CD4-positive, CD25-positive, alpha-beta regulatory T cell (primary cell): ENCODE results near the gene MITF. TPM values are rescaled to one million over a fixed set of nuclear protein-coding genes. Genes with fewer than 3 reads are reported as not detected.

Experiments
- ATAC-seq, 2 donors: fragments of 150-1000 bp; cut with Tn5 transposase; one replicate each; pipeline ENCODE4 v1.10.0; 2021; ENCODE audit warnings: low read depth in 2 of 2, moderate number of reproducible peaks in 2 of 2, moderate library complexity in 1 of 2
- DNase-seq, 3 donors: peaks; one replicate each; pipeline versions ENCODE4 v3.0.0 to v3.0.0-alpha.2; 2012 to 2022; ENCODE audit warnings: mixed read lengths in 1 of 3
- H3K27ac ChIP-seq: one replicate; pipeline ENCODE4 v1.7.0; 2013; ENCODE audit warnings: mild to moderate bottlenecking, low read length; ENCODE audit not compliant: insufficient read depth, poor library complexity, severe bottlenecking
- H3K27me3 ChIP-seq: one replicate; pipeline ENCODE4 v1.7.0; 2013; ENCODE audit warnings: low read length; ENCODE audit not compliant: control insufficient read depth, insufficient read depth
- H3K36me3 ChIP-seq: one replicate; pipeline ENCODE4 v1.7.0; 2013; ENCODE audit warnings: mild to moderate bottlenecking, low read length, moderate library complexity; ENCODE audit not compliant: control insufficient read depth, insufficient read depth
- H3K4me1 ChIP-seq: 2 replicates; pipeline ENCODE4 v1.7.0; 2013; ENCODE audit warnings: mild to moderate bottlenecking, low read length; ENCODE audit not compliant: insufficient read depth, control insufficient read depth, poor library complexity, severe bottlenecking
- H3K4me3 ChIP-seq: one replicate; pipeline ENCODE4 v1.7.0; 2013; ENCODE audit warnings: low read depth, mild to moderate bottlenecking, low read length, moderate library complexity
- H3K9me3 ChIP-seq, 2 experiments: 1 replicate in 1 of 2; 2 replicates in 1 of 2; pipeline ENCODE4 v1.7.0; 2013; ENCODE audit warnings: low read length in 2 of 2, mild to moderate bottlenecking in 1 of 2, moderate library complexity in 1 of 2; ENCODE audit not compliant: control insufficient read depth in 2 of 2
- H3K27ac Mint-ChIP-seq, 3 donors: one replicate each; pipeline ENCODE4 v1.8.0; 2020 to 2022; ENCODE audit warnings: mild to moderate bottlenecking in 3 of 3, mixed read lengths in 3 of 3, moderate library complexity in 2 of 3
- H3K27me3 Mint-ChIP-seq: one replicate; pipeline ENCODE4 v1.8.0; 2022; ENCODE audit warnings: mild to moderate bottlenecking, mixed read lengths
- H3K36me3 Mint-ChIP-seq: one replicate; pipeline ENCODE4 v1.8.0; 2020; ENCODE audit warnings: mixed read lengths
- H3K4me1 Mint-ChIP-seq, 4 donors: one replicate each; pipeline ENCODE4 v1.8.0; 2020 to 2022; ENCODE audit warnings: mixed read lengths in 4 of 4, mild to moderate bottlenecking in 1 of 4
- H3K4me3 Mint-ChIP-seq, 4 donors: one replicate each; pipeline ENCODE4 v1.8.0; 2020 to 2022; ENCODE audit warnings: mild to moderate bottlenecking in 4 of 4, mixed read lengths in 4 of 4, moderate library complexity in 3 of 4
- H3K9me3 Mint-ChIP-seq, 7 donors: one replicate each; pipeline ENCODE4 v1.8.0; 2020 to 2022; ENCODE audit warnings: mixed read lengths in 7 of 7, mild to moderate bottlenecking in 3 of 7, moderate library complexity in 2 of 7
- polyA plus RNA-seq, 4 donors: library from polyadenylated mRNA; unstranded; fragments of 300-500 nt; fragmentation: Illumina TruSeq; gene quantifications; one replicate each; pipeline ENCODE4 v1.2.3, GENCODE V29; 2021
- total RNA-seq: library from RNA; stranded (reverse); gene quantifications from one replicate; pipeline ENCODE4 v1.2.3, GENCODE V29; 2022

MITF gene, protein sequence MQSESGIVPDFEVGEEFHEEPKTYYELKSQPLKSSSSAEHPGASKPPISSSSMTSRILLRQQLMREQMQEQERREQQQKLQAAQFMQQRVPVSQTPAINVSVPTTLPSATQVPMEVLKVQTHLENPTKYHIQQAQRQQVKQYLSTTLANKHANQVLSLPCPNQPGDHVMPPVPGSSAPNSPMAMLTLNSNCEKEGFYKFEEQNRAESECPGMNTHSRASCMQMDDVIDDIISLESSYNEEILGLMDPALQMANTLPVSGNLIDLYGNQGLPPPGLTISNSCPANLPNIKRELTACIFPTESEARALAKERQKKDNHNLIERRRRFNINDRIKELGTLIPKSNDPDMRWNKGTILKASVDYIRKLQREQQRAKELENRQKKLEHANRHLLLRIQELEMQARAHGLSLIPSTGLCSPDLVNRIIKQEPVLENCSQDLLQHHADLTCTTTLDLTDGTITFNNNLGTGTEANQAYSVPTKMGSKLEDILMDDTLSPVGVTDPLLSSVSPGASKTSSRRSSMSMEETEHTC
- total RNA-seq (0.44 TPM), polyA plus RNA-seq (not detected)

DNA sequence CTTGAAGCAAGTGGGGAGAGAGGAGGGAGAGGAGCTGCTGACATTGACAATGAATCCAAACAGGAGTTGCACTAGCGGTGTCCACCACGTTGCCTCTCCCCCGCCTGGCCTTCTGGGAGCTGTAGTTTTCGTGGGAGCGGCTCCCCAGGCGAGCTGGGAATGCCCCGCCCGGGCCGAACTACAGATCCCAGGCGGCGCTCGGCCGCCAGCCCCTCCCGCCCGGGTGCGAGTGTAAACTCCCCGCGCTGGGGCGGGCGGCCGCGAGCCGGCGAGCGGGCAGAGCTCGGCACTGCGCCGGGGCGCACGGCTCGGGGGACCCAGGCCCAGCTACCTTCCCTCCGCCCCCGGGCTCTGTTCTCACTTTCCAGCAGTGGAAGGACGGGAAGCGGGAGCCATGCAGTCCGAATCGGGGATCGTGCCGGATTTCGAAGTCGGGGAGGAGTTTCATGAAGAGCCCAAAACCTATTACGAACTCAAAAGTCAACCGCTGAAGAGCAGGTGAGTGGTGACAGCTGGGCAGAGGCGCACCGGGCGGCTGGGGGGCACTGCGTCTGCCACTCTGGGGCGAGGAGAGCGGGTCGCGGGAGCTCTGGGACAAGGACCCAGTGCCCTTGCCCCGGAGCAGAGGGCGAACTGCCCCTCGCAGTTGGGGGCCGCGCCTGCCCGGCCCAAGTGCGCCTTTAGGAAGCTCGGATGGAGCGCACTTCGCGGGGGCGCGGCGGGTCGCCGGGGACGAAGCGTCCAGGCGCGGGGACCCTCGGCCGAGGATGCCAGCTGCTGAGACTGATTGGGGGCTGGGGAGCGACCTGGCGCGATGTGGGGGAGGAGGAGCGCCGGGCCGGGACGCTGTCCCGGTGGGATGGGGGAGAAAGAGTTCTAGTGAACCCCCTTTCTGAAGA lies at the start of gene MITF:
MITF (plus strand) TSS at position 261 of the 899 bp plus-strand sequence; CDS start at position 395, 134 bp downstream.
- H3K4me1 Mint-ChIP-seq, result peaks cover 0 to 5% (median 2%) of the 10 kb centered on the region in 4 donors
- peaks cover 0 to 5% (median 1%) of the 10 kb centered on the region in 7 donors for H3K9me3 Mint-ChIP-seq
- Histone ChIP-seq H3K4me3 (no peak within 1 kb of the TSS), H3K27ac (no peak within 1 kb of the TSS), H3K27me3 (peaks cover 22% of the 10 kb centered on the region), H3K9me3 (no peaks in the 10 kb centered on the region), H3K36me3 (no peaks in the 10 kb centered on the region), H3K4me1 (no peaks in the 10 kb centered on the region)
- ATAC-seq (peak in 1 of 2 donors; percentile 25), DNase-seq (peak in 1 of 3 donors; percentile 16)
- no peaks in the 10 kb centered on the region for H3K36me3 Mint-ChIP-seq
- H3K27me3 Mint-ChIP-seq, result peaks cover 44% of the 10 kb centered on the region
- H3K4me3 Mint-ChIP-seq, result peak within 1 kb of the TSS in 1 of 4 donors; percentile 50
- no peak within 1 kb of the TSS for H3K27ac Mint-ChIP-seq

DNA sequence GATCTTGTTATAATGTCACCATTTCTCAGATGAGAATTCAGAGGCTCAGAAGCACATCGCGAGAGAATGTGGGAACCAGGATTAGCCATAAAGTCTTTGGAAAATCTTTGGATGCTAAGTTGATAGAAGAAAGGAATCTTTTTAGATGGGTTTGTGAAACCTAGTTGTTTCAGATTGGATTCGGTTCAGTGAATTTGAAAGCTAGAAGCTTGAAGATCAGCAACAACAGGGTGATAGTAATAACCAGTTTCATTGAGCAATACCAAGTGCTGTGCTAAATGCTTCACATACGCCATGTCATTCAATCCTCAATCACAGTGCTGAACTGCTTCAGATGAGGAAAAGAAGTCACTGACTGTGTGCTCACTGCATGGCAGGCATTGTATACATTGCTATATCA lies 47.4 kb upstream of the MITF start:
- H3K4me1 ChIP-seq, result no peaks in the 10 kb centered on the region

DNA sequence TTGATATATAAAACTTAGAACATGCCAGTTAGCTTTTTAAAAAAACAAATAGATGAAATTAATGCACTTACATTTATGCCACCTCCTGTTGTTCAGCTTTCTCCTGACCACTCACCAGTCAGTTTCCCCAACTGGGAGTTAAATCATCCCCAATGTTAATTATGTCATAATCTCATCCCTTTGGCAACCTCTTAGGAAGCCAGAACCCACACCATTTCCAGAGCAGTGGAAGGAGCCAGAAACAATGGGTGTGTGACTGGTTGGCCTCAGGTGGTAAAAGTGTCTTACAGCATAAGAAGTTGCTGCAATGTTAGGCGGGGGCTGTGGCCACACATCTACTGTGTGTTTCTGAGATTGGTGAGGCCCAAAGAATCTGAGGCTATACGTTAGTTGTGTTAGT lies 46.5 kb upstream of the MITF start:
- no peaks in the 10 kb centered on the region for H3K4me1 Mint-ChIP-seq
- H3K36me3 ChIP-seq, result no peaks in the 10 kb centered on the region

More for the DNA sequence above, 47.4 kb upstream of the MITF start:
- H3K27me3 ChIP-seq, result no peaks in the 10 kb centered on the region
- H3K27me3 Mint-ChIP-seq, result peaks cover 7% of the 10 kb centered on the region
- peaks cover 0 to 3% (median 0%) of the 10 kb centered on the region in 7 donors for H3K9me3 Mint-ChIP-seq
- H3K4me1 Mint-ChIP-seq, result no peaks in the 10 kb centered on the region
- no peaks in the 10 kb centered on the region for H3K9me3 ChIP-seq
- no peak overlapping the region for H3K27ac Mint-ChIP-seq
- no peaks in the 10 kb centered on the region for H3K36me3 Mint-ChIP-seq
- no peak overlapping the region for H3K4me3 ChIP-seq
- ATAC-seq (no peak), DNase-seq (no peak)
- no peaks in the 10 kb centered on the region for H3K36me3 ChIP-seq
- no peak overlapping the region for H3K27ac ChIP-seq
- H3K4me3 Mint-ChIP-seq, result no peak overlapping the region

DNA sequence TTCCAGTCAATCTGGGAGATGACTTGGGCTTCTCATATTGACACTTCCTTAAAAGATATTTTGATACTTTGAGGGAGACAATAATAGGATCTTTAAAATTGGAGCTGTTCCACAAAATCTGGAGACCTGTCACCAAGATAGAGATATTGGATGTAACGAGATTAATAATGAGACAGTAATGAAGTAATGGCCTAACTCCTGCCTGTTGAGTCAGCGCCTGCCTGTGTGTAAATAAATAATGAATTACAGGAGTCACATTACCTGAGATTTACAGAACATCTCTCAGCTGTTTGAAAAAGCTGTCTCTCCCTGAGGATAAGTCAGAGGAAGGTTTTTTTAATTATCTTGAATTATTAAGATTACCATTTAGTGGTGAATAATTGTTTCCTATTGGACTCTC lies 43.8 kb upstream of the MITF start:
- Histone ChIP-seq H3K27ac (no peak overlapping the region), H3K27me3 (no peaks in the 10 kb centered on the region), H3K36me3 (no peaks in the 10 kb centered on the region), H3K4me3 (no peak overlapping the region), H3K4me1 (no peaks in the 10 kb centered on the region), H3K9me3 (no peaks in the 10 kb centered on the region)
- no peak overlapping the region for H3K4me3 Mint-ChIP-seq
- no peak for ATAC-seq
- no peak overlapping the region for H3K27ac Mint-ChIP-seq
- peaks cover 7% of the 10 kb centered on the region for H3K27me3 Mint-ChIP-seq
- DNase-seq, result no peak
- H3K4me1 Mint-ChIP-seq, result no peaks in the 10 kb centered on the region
- no peaks in the 10 kb centered on the region for H3K36me3 Mint-ChIP-seq
- peaks cover 0 to 8% (median 2%) of the 10 kb centered on the region in 7 donors for H3K9me3 Mint-ChIP-seq

More for the DNA sequence above, 46.5 kb upstream of the MITF start:
- H3K36me3 Mint-ChIP-seq, result no peaks in the 10 kb centered on the region
- no peak overlapping the region for H3K27ac Mint-ChIP-seq
- H3K4me3 ChIP-seq, result no peak overlapping the region
- ATAC-seq (no peak), DNase-seq (no peak)
- no peak overlapping the region for H3K27ac ChIP-seq
- H3K9me3 Mint-ChIP-seq, result peaks cover 0 to 3% (median 0%) of the 10 kb centered on the region in 7 donors
- H3K9me3 ChIP-seq, result no peaks in the 10 kb centered on the region
- H3K4me3 Mint-ChIP-seq, result no peak overlapping the region
- H3K27me3 Mint-ChIP-seq, result peaks cover 7% of the 10 kb centered on the region
- no peaks in the 10 kb centered on the region for H3K4me1 ChIP-seq
- no peaks in the 10 kb centered on the region for H3K27me3 ChIP-seq

DNA sequence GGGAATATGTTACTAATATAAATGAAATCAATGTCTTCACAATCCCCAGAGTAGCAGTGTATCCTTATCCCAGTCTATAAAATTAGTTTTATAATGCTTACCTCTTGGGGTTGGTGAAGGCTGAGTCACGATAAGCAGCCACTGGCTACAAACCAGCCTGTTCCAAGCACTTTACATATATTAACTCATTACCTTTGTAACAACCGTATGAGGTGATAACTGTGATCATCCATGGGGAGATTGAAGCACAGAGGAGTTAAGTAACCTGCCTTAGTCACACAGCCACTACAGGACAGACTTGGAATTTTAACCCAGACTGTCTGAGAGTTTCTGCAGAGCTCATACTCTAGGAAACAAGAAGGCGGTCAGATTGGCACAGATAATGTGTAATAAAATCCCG lies 43.3 kb upstream of the MITF start:
- peaks cover 4% of the 10 kb centered on the region for H3K27me3 Mint-ChIP-seq

DNA sequence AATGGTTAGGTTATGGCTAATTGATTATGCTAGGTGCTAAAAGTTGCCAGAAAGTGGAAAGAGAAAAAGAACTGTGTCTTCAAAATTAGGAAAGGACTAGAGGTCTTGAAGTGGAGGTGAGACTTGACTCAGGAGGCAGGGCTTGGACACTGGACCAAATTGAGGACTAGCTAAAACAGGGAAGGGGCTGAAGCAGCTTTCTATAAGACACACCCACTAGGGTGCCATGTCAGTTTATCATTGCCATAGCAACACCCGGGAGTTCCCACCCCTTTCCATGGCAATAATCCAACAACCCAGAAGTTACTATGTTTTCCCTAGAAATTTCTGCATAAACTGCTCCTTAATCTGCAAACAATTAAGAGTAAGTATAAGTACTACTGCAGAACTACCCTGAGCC lies 42.9 kb upstream of the MITF start:
- no peak overlapping the region for H3K27ac Mint-ChIP-seq
- peaks cover 0 to 15% (median 3%) of the 10 kb centered on the region in 7 donors for H3K9me3 Mint-ChIP-seq
- DNase-seq (no peak), ATAC-seq (no peak)
- no peak overlapping the region for H3K4me3 Mint-ChIP-seq
- H3K36me3 Mint-ChIP-seq, result no peaks in the 10 kb centered on the region
- no peaks in the 10 kb centered on the region for H3K36me3 ChIP-seq
- H3K4me1 Mint-ChIP-seq, result no peaks in the 10 kb centered on the region
- no peak overlapping the region for H3K27ac ChIP-seq
- peaks cover 4% of the 10 kb centered on the region for H3K27me3 Mint-ChIP-seq
- H3K4me3 ChIP-seq, result no peak overlapping the region
- H3K9me3 ChIP-seq, result peaks cover 0 to 3% of the 10 kb centered on the region in 2 experiments
- H3K4me1 ChIP-seq, result no peaks in the 10 kb centered on the region
- H3K27me3 ChIP-seq, result no peaks in the 10 kb centered on the region

More for the DNA sequence above, 43.3 kb upstream of the MITF start:
- ATAC-seq (no peak), DNase-seq (no peak)
- H3K27ac ChIP-seq, result no peak overlapping the region
- H3K9me3 ChIP-seq, result peaks cover 0 to 3% of the 10 kb centered on the region in 2 experiments
- H3K27ac Mint-ChIP-seq, result no peak overlapping the region
- H3K36me3 ChIP-seq, result no peaks in the 10 kb centered on the region
- no peak overlapping the region for H3K4me3 ChIP-seq
- peaks cover 0 to 11% (median 2%) of the 10 kb centered on the region in 7 donors for H3K9me3 Mint-ChIP-seq
- no peaks in the 10 kb centered on the region for H3K4me1 ChIP-seq
- no peaks in the 10 kb centered on the region for H3K36me3 Mint-ChIP-seq
- H3K4me1 Mint-ChIP-seq, result no peaks in the 10 kb centered on the region
- no peaks in the 10 kb centered on the region for H3K27me3 ChIP-seq
- no peak overlapping the region for H3K4me3 Mint-ChIP-seq

DNA sequence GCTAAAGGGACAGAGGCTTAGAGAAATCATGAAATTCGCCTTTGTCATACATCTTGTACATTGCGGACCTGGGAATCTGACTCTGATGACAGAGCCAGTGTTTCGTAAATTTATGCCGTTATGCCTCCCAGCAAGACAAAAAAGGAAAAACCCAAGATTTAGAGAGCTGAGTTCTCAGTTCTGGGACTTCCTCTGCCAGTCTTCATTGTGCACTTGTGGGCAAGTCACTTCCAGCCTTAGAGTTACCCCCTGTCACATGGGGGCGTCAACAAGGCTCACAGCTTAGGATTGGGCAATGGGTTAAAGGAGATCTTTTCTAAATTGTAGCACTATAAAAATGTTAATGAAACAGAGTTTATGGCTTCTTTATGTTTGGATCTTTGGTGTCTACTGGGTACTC lies 41.9 kb upstream of the MITF start:
- H3K4me1 Mint-ChIP-seq, result no peaks in the 10 kb centered on the region
- ATAC-seq, result no peak
- H3K4me1 ChIP-seq, result no peaks in the 10 kb centered on the region
- H3K9me3 ChIP-seq, result peaks cover 0 to 3% of the 10 kb centered on the region in 2 experiments
- H3K36me3 Mint-ChIP-seq, result no peaks in the 10 kb centered on the region
- H3K4me3 Mint-ChIP-seq, result no peak overlapping the region
- no peaks in the 10 kb centered on the region for H3K27me3 ChIP-seq
- H3K27ac Mint-ChIP-seq, result no peak overlapping the region
- H3K9me3 Mint-ChIP-seq, result peaks cover 1 to 22% (median 3%) of the 10 kb centered on the region in 7 donors
- peaks cover 4% of the 10 kb centered on the region for H3K27me3 Mint-ChIP-seq
- H3K36me3 ChIP-seq, result no peaks in the 10 kb centered on the region
- H3K27ac ChIP-seq, result no peak overlapping the region
- H3K4me3 ChIP-seq, result no peak overlapping the region
- no peak for DNase-seq
